ENCODE measurements around the gene IL13.

Gene IL13

DNA sequence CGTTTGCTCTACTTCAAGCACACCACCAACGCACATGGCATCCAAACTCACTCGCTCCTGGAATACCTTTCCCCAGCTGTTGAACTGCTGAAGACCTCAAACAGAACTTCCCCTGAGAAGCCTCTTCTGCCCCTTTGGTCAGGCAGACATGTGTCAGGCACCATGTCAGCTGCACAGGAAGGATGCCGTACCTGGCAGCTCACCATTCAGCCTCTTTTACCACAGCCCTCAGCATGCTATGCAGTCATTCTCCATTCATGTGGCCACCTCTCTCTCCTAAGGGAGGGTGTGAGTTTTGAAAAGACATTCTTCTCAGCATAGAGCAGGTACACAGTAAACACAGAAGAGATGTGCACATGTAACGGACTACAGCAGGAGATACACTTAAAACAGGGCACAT lies 30.0 kb downstream of the IL13 start:
- TF ChIP-seq GLIS3 (CRISPR knock-in tag; IDR thresholded peaks at IDR 0.05): no peak
- TF ChIP-seq ARNTL (CRISPR knock-in tag; IDR thresholded peaks at IDR 0.05; ENCODE audit: borderline replicate concordance, low read depth): no peak
- ATAC-seq: no peak

DNA sequence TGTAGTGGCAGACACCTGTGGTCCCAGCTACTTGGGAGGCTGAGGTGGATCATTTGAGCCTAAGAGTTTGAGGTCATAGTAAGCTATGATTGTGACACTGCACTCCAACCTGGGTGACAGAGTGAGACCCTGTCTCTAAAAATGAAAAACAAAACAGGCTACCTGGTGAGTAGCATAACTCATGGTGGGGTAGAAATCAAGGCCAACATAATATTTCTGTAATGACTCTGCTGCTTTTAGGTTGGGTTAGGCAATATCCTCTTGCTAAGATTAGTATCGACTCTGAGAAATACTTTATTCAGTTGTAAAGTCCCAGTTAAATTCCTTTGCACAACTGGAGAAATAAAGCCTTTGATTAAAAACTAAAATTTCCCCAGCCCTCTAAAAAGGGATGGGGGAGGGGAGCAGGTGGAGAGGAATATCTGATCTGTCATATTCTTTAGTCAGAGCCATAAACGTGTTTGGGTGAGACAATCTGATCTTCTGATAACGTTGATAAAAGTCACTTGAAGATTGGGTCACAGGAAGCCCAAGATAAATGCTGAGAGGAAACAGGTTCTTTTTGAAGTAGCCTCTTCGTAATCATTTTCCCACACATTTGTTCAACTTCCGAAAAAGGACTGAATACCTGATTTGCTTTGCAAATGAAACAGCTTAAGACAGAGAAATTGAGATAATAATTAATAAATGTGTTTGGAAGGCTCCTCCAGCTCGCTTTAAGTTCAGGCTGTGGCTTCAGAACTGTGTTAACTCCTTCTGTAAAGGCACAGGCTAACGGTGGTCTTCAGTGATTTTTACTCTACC lies 30.8 kb downstream of the IL13 start:
- no peak for TF ChIP-seq BACH2 (CRISPR knock-in tag; IDR thresholded peaks at IDR 0.05; ENCODE audit: borderline replicate concordance)
- TF ChIP-seq, protein P1, sequence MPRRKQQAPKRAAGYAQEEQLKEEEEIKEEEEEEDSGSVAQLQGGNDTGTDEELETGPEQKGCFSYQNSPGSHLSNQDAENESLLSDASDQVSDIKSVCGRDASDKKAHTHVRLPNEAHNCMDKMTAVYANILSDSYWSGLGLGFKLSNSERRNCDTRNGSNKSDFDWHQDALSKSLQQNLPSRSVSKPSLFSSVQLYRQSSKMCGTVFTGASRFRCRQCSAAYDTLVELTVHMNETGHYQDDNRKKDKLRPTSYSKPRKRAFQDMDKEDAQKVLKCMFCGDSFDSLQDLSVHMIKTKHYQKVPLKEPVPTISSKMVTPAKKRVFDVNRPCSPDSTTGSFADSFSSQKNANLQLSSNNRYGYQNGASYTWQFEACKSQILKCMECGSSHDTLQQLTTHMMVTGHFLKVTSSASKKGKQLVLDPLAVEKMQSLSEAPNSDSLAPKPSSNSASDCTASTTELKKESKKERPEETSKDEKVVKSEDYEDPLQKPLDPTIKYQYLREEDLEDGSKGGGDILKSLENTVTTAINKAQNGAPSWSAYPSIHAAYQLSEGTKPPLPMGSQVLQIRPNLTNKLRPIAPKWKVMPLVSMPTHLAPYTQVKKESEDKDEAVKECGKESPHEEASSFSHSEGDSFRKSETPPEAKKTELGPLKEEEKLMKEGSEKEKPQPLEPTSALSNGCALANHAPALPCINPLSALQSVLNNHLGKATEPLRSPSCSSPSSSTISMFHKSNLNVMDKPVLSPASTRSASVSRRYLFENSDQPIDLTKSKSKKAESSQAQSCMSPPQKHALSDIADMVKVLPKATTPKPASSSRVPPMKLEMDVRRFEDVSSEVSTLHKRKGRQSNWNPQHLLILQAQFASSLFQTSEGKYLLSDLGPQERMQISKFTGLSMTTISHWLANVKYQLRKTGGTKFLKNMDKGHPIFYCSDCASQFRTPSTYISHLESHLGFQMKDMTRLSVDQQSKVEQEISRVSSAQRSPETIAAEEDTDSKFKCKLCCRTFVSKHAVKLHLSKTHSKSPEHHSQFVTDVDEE (CRISPR knock-in tag; IDR thresholded peaks at IDR 0.05): no peak
- TF ChIP-seq ZFP30 (CRISPR knock-in tag; IDR thresholded peaks at IDR 0.05): no peak
- TF ChIP-seq, protein P2, sequence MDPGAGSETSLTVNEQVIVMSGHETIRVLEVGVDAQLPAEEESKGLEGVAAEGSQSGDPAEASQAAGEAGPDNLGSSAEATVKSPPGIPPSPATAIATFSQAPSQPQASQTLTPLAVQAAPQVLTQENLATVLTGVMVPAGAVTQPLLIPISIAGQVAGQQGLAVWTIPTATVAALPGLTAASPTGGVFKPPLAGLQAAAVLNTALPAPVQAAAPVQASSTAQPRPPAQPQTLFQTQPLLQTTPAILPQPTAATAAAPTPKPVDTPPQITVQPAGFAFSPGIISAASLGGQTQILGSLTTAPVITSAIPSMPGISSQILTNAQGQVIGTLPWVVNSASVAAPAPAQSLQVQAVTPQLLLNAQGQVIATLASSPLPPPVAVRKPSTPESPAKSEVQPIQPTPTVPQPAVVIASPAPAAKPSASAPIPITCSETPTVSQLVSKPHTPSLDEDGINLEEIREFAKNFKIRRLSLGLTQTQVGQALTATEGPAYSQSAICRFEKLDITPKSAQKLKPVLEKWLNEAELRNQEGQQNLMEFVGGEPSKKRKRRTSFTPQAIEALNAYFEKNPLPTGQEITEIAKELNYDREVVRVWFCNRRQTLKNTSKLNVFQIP (CRISPR knock-in tag; IDR thresholded peaks at IDR 0.05; ENCODE audit: borderline replicate concordance, low read depth): no peak
- no peak for TF ChIP-seq ZC3H10 (CRISPR knock-in tag; IDR thresholded peaks at IDR 0.05)
- TF ChIP-seq, protein P3, sequence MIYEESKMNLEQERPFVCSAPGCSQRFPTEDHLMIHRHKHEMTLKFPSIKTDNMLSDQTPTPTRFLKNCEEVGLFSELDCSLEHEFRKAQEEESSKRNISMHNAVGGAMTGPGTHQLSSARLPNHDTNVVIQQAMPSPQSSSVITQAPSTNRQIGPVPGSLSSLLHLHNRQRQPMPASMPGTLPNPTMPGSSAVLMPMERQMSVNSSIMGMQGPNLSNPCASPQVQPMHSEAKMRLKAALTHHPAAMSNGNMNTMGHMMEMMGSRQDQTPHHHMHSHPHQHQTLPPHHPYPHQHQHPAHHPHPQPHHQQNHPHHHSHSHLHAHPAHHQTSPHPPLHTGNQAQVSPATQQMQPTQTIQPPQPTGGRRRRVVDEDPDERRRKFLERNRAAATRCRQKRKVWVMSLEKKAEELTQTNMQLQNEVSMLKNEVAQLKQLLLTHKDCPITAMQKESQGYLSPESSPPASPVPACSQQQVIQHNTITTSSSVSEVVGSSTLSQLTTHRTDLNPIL (CRISPR knock-in tag; IDR thresholded peaks at IDR 0.05; ENCODE audit: low read depth): no peak
- TF ChIP-seq GLIS3 (CRISPR knock-in tag; IDR thresholded peaks at IDR 0.05): no peak
- no peak for TF ChIP-seq TOX (CRISPR knock-in tag; IDR thresholded peaks at IDR 0.05; ENCODE audit: borderline replicate concordance)
- TF ChIP-seq, protein P4, sequence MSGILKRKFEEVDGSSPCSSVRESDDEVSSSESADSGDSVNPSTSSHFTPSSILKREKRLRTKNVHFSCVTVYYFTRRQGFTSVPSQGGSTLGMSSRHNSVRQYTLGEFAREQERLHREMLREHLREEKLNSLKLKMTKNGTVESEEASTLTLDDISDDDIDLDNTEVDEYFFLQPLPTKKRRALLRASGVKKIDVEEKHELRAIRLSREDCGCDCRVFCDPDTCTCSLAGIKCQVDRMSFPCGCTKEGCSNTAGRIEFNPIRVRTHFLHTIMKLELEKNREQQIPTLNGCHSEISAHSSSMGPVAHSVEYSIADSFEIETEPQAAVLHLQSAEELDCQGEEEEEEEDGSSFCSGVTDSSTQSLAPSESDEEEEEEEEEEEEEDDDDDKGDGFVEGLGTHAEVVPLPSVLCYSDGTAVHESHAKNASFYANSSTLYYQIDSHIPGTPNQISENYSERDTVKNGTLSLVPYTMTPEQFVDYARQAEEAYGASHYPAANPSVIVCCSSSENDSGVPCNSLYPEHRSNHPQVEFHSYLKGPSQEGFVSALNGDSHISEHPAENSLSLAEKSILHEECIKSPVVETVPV (CRISPR knock-in tag; IDR thresholded peaks at IDR 0.05): no peak
- no peak for TF ChIP-seq RARB (CRISPR knock-in tag; IDR thresholded peaks at IDR 0.05)
- no peak for ATAC-seq

DNA sequence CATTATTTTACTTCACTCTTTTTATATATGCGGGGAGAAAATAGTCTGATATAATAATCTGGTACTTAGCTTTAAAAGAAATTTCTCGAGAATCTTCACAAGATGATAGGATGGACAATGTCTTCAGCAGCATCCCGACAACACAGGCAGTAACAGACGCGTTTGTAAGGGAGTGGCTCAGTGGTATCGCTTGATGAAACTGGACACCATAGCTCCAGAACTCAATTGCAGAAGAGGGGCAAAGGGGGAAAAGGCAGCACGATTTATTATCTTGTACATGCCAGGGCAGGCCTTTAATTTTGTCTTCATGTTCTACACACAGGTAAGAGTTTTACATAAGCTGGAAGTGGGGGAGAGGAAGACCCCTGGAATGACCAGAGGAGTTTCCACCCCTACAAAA lies 31.5 kb downstream of the IL13 start:
- no peak for ATAC-seq
- no peak for TF ChIP-seq CSDC2 (CRISPR knock-in tag; IDR thresholded peaks at IDR 0.05)
- TF ChIP-seq ZFP3 (CRISPR knock-in tag; IDR thresholded peaks at IDR 0.05): no peak
- TF ChIP-seq, protein P2 (CRISPR knock-in tag; IDR thresholded peaks at IDR 0.05; ENCODE audit: borderline replicate concordance, low read depth): no peak
- TF ChIP-seq ZNF70 (CRISPR knock-in tag; IDR thresholded peaks at IDR 0.05): no peak
- no peak for TF ChIP-seq TCF4 (CRISPR knock-in tag; IDR thresholded peaks at IDR 0.05; ENCODE audit: borderline replicate concordance)
- no peak for TF ChIP-seq SNAI2 (CRISPR knock-in tag; IDR thresholded peaks at IDR 0.05)
- no peak for TF ChIP-seq ARNTL (CRISPR knock-in tag; IDR thresholded peaks at IDR 0.05; ENCODE audit: borderline replicate concordance, low read depth)
- no peak for TF ChIP-seq ZC3H10 (CRISPR knock-in tag; IDR thresholded peaks at IDR 0.05)
- TF ChIP-seq, protein P3 (CRISPR knock-in tag; IDR thresholded peaks at IDR 0.05; ENCODE audit: low read depth): no peak
- TF ChIP-seq ZNF565 (CRISPR knock-in tag; conservative IDR thresholded peaks at IDR 0.05; ENCODE audit: low read depth): no peak
- no peak for TF ChIP-seq TOX (CRISPR knock-in tag; IDR thresholded peaks at IDR 0.05; ENCODE audit: borderline replicate concordance)
- TF ChIP-seq, protein P5, sequence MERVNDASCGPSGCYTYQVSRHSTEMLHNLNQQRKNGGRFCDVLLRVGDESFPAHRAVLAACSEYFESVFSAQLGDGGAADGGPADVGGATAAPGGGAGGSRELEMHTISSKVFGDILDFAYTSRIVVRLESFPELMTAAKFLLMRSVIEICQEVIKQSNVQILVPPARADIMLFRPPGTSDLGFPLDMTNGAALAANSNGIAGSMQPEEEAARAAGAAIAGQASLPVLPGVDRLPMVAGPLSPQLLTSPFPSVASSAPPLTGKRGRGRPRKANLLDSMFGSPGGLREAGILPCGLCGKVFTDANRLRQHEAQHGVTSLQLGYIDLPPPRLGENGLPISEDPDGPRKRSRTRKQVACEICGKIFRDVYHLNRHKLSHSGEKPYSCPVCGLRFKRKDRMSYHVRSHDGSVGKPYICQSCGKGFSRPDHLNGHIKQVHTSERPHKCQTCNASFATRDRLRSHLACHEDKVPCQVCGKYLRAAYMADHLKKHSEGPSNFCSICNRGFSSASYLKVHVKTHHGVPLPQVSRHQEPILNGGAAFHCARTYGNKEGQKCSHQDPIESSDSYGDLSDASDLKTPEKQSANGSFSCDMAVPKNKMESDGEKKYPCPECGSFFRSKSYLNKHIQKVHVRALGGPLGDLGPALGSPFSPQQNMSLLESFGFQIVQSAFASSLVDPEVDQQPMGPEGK (CRISPR knock-in tag; IDR thresholded peaks at IDR 0.05; ENCODE audit: borderline replicate concordance): no peak
- no peak for TF ChIP-seq BACH2 (CRISPR knock-in tag; IDR thresholded peaks at IDR 0.05; ENCODE audit: borderline replicate concordance)
